HEK293 (cell line): ENCODE results near the gene FAM151B.

Experiments
- CTCF ChIA-PET: fragments of 350-600 bp; formaldehyde crosslinking; extraction: SDS; loops from one replicate; lab custom pipeline; 2021; ENCODE audit warnings: antibody characterized with exemption; lab: Yijun Ruan, JAX
- POLR2A ChIA-PET: fragments of 300-600 bp; formaldehyde crosslinking; extraction: SDS; loops from one replicate; lab custom pipeline; 2020; ENCODE audit warnings: antibody characterized with exemption, inconsistent platforms; lab: Yijun Ruan, JAX
- H3K27ac ChIP-seq: fragments of 200-500 bp; sonication (Bioruptor generic); 2 replicates; pipeline ENCODE4 v1.5.1; 2014; ENCODE audit warnings: low read depth, low read length, control low read depth, inconsistent platforms; ENCODE audit errors: extremely low read depth
- H3K36me3 ChIP-seq, 2 experiments: fragments of 200-500 bp in 1 of 2; sonication (Bioruptor generic) in 1 of 2; 1 replicate in 1 of 2; 2 replicates in 1 of 2; pipeline ENCODE4 v1.5.1; 2014 to 2017; ENCODE audit warnings: inconsistent platforms in 2 of 2, low read length in 2 of 2; ENCODE audit not compliant: control insufficient read depth in 2 of 2, insufficient read depth in 1 of 2
- H3K4me1 ChIP-seq: fragments of 200-500 bp; sonication (Bioruptor generic); 2 replicates; pipeline ENCODE4 v1.5.1; 2014; ENCODE audit warnings: mild to moderate bottlenecking, low read length, inconsistent platforms; ENCODE audit not compliant: control insufficient read depth, insufficient read depth
- H3K4me3 ChIP-seq: 2 replicates; pipeline ENCODE4 v1.5.1; 2011; ENCODE audit warnings: low read depth, mild to moderate bottlenecking, control low read depth, low read length, moderate library complexity
- H3K9me3 ChIP-seq: fragments of 200-500 bp; sonication (Bioruptor generic); 2 replicates; pipeline ENCODE4 v1.5.1; 2014; ENCODE audit warnings: low read depth, low read length, inconsistent platforms; ENCODE audit not compliant: control insufficient read depth, insufficient read depth
- GLIS2 ChIP-seq: fragments of 450-650 bp; formaldehyde crosslinking; IDR thresholded peaks from 2 replicates; pipeline ENCODE4 v1.5.1; 2016; ENCODE audit warnings: missing biosample characterization, missing genetic modification characterization
- HOXD13 ChIP-seq: sonication (generic); formaldehyde crosslinking; IDR thresholded peaks from 2 replicates; pipeline ENCODE4 v1.8.0; 2022; ENCODE audit warnings: missing genetic modification reagents, borderline replicate concordance
- YY1 ChIP-seq: fragments of 450-650 bp; formaldehyde crosslinking; IDR thresholded peaks from 2 replicates; pipeline ENCODE4 v1.5.1; 2018; ENCODE audit warnings: missing biosample characterization, missing genetic modification characterization
- ZEB2 ChIP-seq: fragments of 450-650 bp; formaldehyde crosslinking; IDR thresholded peaks from 2 replicates; pipeline ENCODE4 v1.5.1; 2016; ENCODE audit warnings: missing biosample characterization, missing genetic modification characterization
- ZFP69B ChIP-seq: fragments of 450-650 bp; formaldehyde crosslinking; IDR thresholded peaks from 2 replicates; pipeline ENCODE4 v1.5.1; 2016; ENCODE audit warnings: missing biosample characterization, missing genetic modification characterization
- ZNF16 ChIP-seq: fragments of 450-650 bp; formaldehyde crosslinking; IDR thresholded peaks from 2 replicates; pipeline ENCODE4 v1.5.1; 2016; ENCODE audit warnings: low read depth, missing biosample characterization, missing genetic modification characterization
- ZNF184 ChIP-seq: fragments of 450-650 bp; IDR thresholded peaks from 2 replicates; pipeline ENCODE4 v1.5.1; 2018; ENCODE audit warnings: missing biosample characterization, mild to moderate bottlenecking, missing genetic modification characterization
- ZNF529 ChIP-seq: fragments of 450-650 bp; formaldehyde crosslinking; IDR thresholded peaks from 2 replicates; pipeline ENCODE4 v1.5.1; 2017; ENCODE audit warnings: missing genetic modification characterization, missing biosample characterization; ENCODE audit not compliant: insufficient replicate concordance
- ZNF544 ChIP-seq: fragments of 450-650 bp; formaldehyde crosslinking; IDR thresholded peaks from 2 replicates; pipeline ENCODE4 v1.5.0; 2017; ENCODE audit warnings: missing biosample characterization, missing genetic modification characterization
- ZNF654 ChIP-seq: fragments of 450-650 bp; formaldehyde crosslinking; IDR thresholded peaks from 2 replicates; pipeline ENCODE4 v1.5.1; 2016; ENCODE audit warnings: low read depth, missing biosample characterization, missing genetic modification characterization
- ZNF768 ChIP-seq: fragments of 450-650 bp; formaldehyde crosslinking; IDR thresholded peaks from 2 replicates; pipeline ENCODE4 v1.5.1; 2018; ENCODE audit warnings: missing biosample characterization, mild to moderate bottlenecking, missing genetic modification characterization
- ZSCAN30 ChIP-seq: fragments of 450-650 bp; IDR thresholded peaks from 2 replicates; pipeline ENCODE4 v1.5.1; 2018; ENCODE audit warnings: missing biosample characterization, mild to moderate bottlenecking, missing genetic modification characterization, moderate library complexity
- TF ChIP-seq, protein P1 (sequence below): IDR thresholded peaks from 2 replicates; pipeline ENCODE4 v1.6.1; 2011; ENCODE audit warnings: mild to moderate bottlenecking, low read depth, low read length, borderline replicate concordance
- TF ChIP-seq, protein P2 (sequence below): fragments of 450-650 bp; IDR thresholded peaks from 2 replicates; pipeline ENCODE4 v1.5.1; 2018; ENCODE audit warnings: missing biosample characterization, missing genetic modification characterization
- TF ChIP-seq, protein P3 (sequence below): fragments of 450-650 bp; formaldehyde crosslinking; IDR thresholded peaks from 2 replicates; pipeline ENCODE4 v1.5.0; 2017; ENCODE audit warnings: missing biosample characterization, missing genetic modification characterization, borderline replicate concordance
- TF ChIP-seq, protein P4 (sequence below): fragments of 450-650 bp; formaldehyde crosslinking; optimal IDR thresholded peaks from 2 replicates; pipeline ENCODE3; 2016; ENCODE audit warnings: missing biosample characterization, mild to moderate bottlenecking, missing genetic modification characterization
- TF ChIP-seq, protein P5 (sequence below): fragments of 450-650 bp; formaldehyde crosslinking; IDR thresholded peaks from 2 replicates; pipeline ENCODE4 v1.5.1; 2017; ENCODE audit warnings: missing biosample characterization, missing genetic modification characterization
- TF ChIP-seq, protein P6 (sequence below): fragments of 450-650 bp; formaldehyde crosslinking; IDR thresholded peaks from 2 replicates; pipeline ENCODE4 v1.5.1; 2016; ENCODE audit warnings: missing biosample characterization, missing genetic modification characterization
- TF ChIP-seq, protein P7 (sequence below): fragments of 450-650 bp; formaldehyde crosslinking; IDR thresholded peaks from 2 replicates; pipeline ENCODE4 v1.5.1; 2016; ENCODE audit warnings: missing biosample characterization, missing genetic modification characterization

The FAM151B gene

DNA sequence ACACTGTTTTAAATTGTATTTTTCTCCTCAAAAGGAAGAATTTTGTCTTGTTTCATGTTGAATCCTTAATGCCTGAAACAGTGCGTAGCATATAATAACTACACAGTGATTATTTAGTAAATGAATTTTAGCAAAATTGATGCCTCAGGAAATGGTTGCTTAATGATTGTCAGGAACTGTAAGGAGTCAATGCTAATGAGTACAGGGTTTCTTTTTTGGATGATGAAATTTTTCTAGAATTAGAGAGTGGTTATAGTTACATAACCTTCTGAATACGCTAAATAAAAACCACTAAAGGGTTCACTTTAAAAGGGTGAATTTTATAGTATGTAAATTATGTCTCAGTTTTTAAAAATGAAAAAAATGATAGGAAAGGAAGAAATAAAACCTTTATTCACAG, 14.9 kb downstream of the FAM151B start:
- Histone ChIP-seq H3K36me3 (no peaks in the 10 kb centered on the region), H3K27ac (no peak overlapping the region), H3K4me1 (no peaks in the 10 kb centered on the region), H3K9me3 (no peaks in the 10 kb centered on the region), H3K4me3 (no peak overlapping the region)
- POLR2A ChIA-PET = no interaction called here
- CTCF ChIA-PET = interaction anchor here (0.6 to 1.0 kb wide), 2 partner anchors 9 to 1037 kb away, joined by 3 to 4 read pairs; no protein-coding TSS in a partner anchor
- TF ChIP-seq ZNF768 (tag by site-specific recombination) (no peak), ZSCAN30 (tag by site-specific recombination) (no peak), ZNF529 (tag by site-specific recombination) (no peak), ZFP69B (tag by site-specific recombination) (no peak), ZNF654 (tag by site-specific recombination) (no peak), ZEB2 (tag by site-specific recombination) (no peak), ZNF16 (tag by site-specific recombination) (no peak), YY1 (no peak), ZNF544 (tag by site-specific recombination) (no peak), HOXD13 (CRISPR knock-in tag) (no peak), ZNF184 (tag by site-specific recombination) (no peak), GLIS2 (tag by site-specific recombination) (no peak)
- TF ChIP-seq, protein P1, sequence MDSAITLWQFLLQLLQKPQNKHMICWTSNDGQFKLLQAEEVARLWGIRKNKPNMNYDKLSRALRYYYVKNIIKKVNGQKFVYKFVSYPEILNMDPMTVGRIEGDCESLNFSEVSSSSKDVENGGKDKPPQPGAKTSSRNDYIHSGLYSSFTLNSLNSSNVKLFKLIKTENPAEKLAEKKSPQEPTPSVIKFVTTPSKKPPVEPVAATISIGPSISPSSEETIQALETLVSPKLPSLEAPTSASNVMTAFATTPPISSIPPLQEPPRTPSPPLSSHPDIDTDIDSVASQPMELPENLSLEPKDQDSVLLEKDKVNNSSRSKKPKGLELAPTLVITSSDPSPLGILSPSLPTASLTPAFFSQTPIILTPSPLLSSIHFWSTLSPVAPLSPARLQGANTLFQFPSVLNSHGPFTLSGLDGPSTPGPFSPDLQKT = no peak
- TF ChIP-seq, protein P2, sequence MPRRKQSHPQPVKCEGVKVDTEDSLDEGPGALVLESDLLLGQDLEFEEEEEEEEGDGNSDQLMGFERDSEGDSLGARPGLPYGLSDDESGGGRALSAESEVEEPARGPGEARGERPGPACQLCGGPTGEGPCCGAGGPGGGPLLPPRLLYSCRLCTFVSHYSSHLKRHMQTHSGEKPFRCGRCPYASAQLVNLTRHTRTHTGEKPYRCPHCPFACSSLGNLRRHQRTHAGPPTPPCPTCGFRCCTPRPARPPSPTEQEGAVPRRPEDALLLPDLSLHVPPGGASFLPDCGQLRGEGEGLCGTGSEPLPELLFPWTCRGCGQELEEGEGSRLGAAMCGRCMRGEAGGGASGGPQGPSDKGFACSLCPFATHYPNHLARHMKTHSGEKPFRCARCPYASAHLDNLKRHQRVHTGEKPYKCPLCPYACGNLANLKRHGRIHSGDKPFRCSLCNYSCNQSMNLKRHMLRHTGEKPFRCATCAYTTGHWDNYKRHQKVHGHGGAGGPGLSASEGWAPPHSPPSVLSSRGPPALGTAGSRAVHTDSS = no peak
- TF ChIP-seq, protein P3, sequence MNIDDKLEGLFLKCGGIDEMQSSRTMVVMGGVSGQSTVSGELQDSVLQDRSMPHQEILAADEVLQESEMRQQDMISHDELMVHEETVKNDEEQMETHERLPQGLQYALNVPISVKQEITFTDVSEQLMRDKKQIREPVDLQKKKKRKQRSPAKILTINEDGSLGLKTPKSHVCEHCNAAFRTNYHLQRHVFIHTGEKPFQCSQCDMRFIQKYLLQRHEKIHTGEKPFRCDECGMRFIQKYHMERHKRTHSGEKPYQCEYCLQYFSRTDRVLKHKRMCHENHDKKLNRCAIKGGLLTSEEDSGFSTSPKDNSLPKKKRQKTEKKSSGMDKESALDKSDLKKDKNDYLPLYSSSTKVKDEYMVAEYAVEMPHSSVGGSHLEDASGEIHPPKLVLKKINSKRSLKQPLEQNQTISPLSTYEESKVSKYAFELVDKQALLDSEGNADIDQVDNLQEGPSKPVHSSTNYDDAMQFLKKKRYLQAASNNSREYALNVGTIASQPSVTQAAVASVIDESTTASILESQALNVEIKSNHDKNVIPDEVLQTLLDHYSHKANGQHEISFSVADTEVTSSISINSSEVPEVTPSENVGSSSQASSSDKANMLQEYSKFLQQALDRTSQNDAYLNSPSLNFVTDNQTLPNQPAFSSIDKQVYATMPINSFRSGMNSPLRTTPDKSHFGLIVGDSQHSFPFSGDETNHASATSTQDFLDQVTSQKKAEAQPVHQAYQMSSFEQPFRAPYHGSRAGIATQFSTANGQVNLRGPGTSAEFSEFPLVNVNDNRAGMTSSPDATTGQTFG (tag by site-specific recombination) = no peak
- TF ChIP-seq, protein P4, sequence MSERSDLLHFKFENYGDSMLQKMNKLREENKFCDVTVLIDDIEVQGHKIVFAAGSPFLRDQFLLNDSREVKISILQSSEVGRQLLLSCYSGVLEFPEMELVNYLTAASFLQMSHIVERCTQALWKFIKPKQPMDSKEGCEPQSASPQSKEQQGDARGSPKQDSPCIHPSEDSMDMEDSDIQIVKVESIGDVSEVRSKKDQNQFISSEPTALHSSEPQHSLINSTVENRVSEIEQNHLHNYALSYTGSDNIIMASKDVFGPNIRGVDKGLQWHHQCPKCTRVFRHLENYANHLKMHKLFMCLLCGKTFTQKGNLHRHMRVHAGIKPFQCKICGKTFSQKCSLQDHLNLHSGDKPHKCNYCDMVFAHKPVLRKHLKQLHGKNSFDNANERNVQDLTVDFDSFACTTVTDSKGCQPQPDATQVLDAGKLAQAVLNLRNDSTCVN = no peak
- TF ChIP-seq, protein P5, sequence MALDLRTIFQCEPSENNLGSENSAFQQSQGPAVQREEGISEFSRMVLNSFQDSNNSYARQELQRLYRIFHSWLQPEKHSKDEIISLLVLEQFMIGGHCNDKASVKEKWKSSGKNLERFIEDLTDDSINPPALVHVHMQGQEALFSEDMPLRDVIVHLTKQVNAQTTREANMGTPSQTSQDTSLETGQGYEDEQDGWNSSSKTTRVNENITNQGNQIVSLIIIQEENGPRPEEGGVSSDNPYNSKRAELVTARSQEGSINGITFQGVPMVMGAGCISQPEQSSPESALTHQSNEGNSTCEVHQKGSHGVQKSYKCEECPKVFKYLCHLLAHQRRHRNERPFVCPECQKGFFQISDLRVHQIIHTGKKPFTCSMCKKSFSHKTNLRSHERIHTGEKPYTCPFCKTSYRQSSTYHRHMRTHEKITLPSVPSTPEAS (tag by site-specific recombination) = no peak
- TF ChIP-seq, protein P6, sequence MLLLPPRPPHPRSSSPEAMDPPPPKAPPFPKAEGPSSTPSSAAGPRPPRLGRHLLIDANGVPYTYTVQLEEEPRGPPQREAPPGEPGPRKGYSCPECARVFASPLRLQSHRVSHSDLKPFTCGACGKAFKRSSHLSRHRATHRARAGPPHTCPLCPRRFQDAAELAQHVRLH = no peak
- TF ChIP-seq, protein P7, sequence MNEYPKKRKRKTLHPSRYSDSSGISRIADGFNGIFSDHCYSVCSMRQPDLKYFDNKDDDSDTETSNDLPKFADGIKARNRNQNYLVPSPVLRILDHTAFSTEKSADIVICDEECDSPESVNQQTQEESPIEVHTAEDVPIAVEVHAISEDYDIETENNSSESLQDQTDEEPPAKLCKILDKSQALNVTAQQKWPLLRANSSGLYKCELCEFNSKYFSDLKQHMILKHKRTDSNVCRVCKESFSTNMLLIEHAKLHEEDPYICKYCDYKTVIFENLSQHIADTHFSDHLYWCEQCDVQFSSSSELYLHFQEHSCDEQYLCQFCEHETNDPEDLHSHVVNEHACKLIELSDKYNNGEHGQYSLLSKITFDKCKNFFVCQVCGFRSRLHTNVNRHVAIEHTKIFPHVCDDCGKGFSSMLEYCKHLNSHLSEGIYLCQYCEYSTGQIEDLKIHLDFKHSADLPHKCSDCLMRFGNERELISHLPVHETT = no peak
